AG09309 (cell line): ENCODE data around the gene OR8B4.

ENCODE experiments used
- DNase-seq: peaks from one replicate; pipeline ENCODE4 v3.0.0-alpha.2; 2010; ENCODE audit warnings: low read depth
- H3K4me3 ChIP-seq: 2 replicates; pipeline ENCODE4 v1.5.1; 2011; ENCODE audit warnings: mild to moderate bottlenecking, low read depth, low read length, moderate library complexity; ENCODE audit not compliant: control insufficient read depth
- CTCF ChIP-seq: IDR thresholded peaks from 2 replicates; pipeline ENCODE4 v1.5.1; 2011; ENCODE audit warnings: mild to moderate bottlenecking, low read depth, low read length, inconsistent platforms; ENCODE audit not compliant: insufficient read depth, control insufficient read depth; ENCODE audit errors: missing control alignments

The OR8B4 gene

GRCh38 chr11:124424384-124424921 lies at the start of gene OR8B4:
Gene OR8B4 (minus strand): TSS chr11:124424871. CDS start chr11:124424871, 0 bp downstream.
- no peak for TF ChIP-seq CTCF
- H3K4me3 ChIP-seq: no peak within 1 kb of the TSS
- no peak for DNase-seq

GRCh38 chr11:124474079-124474478 lies 49.4 kb upstream of the OR8B4 start:
- no peak for TF ChIP-seq CTCF

GRCh38 chr11:124473476-124473875 lies 48.8 kb upstream of the OR8B4 start:
- no peak for TF ChIP-seq CTCF
- H3K4me3 ChIP-seq: no peak overlapping the region
- no peak for DNase-seq

More at GRCh38 chr11:124474079-124474478, 49.4 kb upstream of the OR8B4 start:
- DNase-seq: no peak
- no peak overlapping the region for H3K4me3 ChIP-seq

GRCh38 chr11:124470561-124471227 lies 46.0 kb upstream of the OR8B4 start:
- TF ChIP-seq CTCF: no peak
- no peak overlapping the region for H3K4me3 ChIP-seq
- no peak for DNase-seq

GRCh38 chr11:124467381-124467927 lies 42.8 kb upstream of the OR8B4 start:
- H3K4me3 ChIP-seq: no peak overlapping the region
- TF ChIP-seq CTCF: no peak
- no peak for DNase-seq

- no peak for TF ChIP-seq CTCF
- no peak for DNase-seq
- H3K4me3 ChIP-seq: no peak overlapping the region
Measured at GRCh38 chr11:124465368-124465767, 40.7 kb upstream of the OR8B4 start.
